ENCODE measurements around the gene AFF1.
"Not testable (repeated sequence)": the region's sequence is repeated elsewhere in the genome, so short reads cannot be mapped to it uniquely, and the experiment has no call there.

The AFF1 gene

GRCh38 chr4:87120411-87121162, 185.8 kb downstream of the AFF1 start:
- no peak for FAIRE-seq
- DNase-seq (ENCODE audit: extremely low spot score, insufficient read length, low read depth), result no peak

GRCh38 chr4:87121341-87122065, 186.7 kb downstream of the AFF1 start:
- FAIRE-seq (no peak), DNase-seq (ENCODE audit: extremely low spot score, insufficient read length, low read depth) (no peak)

- DNase-seq (ENCODE audit: extremely low spot score, insufficient read length, low read depth), result no peak
- FAIRE-seq, result no peak
These were observed 187.4 kb downstream of the AFF1 start for GRCh38 chr4:87122252-87122651.

GRCh38 chr4:87126056-87126455, 191.2 kb downstream of the AFF1 start:
- FAIRE-seq (no peak), DNase-seq (ENCODE audit: extremely low spot score, insufficient read length, low read depth) (no peak)

GRCh38 chr4:87128006-87128705, 193.3 kb downstream of the AFF1 start:
- FAIRE-seq, result no peak
- DNase-seq (ENCODE audit: extremely low spot score, insufficient read length, low read depth), result no peak

- FAIRE-seq (no peak), DNase-seq (ENCODE audit: extremely low spot score, insufficient read length, low read depth) (no peak)
These were observed 194.9 kb downstream of the AFF1 start for GRCh38 chr4:87129681-87130080.

GRCh38 chr4:87130985-87131703, 196.3 kb downstream of the AFF1 start:
- FAIRE-seq (no peak), DNase-seq (ENCODE audit: extremely low spot score, insufficient read length, low read depth) (no peak)

- no peak for DNase-seq (ENCODE audit: extremely low spot score, insufficient read length, low read depth)
- no peak for FAIRE-seq
These were observed 197.2 kb downstream of the AFF1 start for GRCh38 chr4:87132035-87132434.

- FAIRE-seq, result no peak
- DNase-seq (ENCODE audit: extremely low spot score, insufficient read length, low read depth), result no peak
These were observed 198.4 kb downstream of the AFF1 start for GRCh38 chr4:87133183-87133582.

- no peak for FAIRE-seq
These were observed 199.3 kb downstream of the AFF1 start for GRCh38 chr4:87134122-87134521.

GRCh38 chr4:87141428-87141827, 206.6 kb downstream of the AFF1 start:
- no peak for DNase-seq (ENCODE audit: extremely low spot score, insufficient read length, low read depth)
- no peak for FAIRE-seq

More at GRCh38 chr4:87134122-87134521, 199.3 kb downstream of the AFF1 start:
- DNase-seq (ENCODE audit: extremely low spot score, insufficient read length, low read depth), result no peak

- FAIRE-seq (no peak), DNase-seq (ENCODE audit: extremely low spot score, insufficient read length, low read depth) (no peak)
These were observed 209.5 kb downstream of the AFF1 start for GRCh38 chr4:87144356-87144755.

- FAIRE-seq; DNase-seq (ENCODE audit: extremely low spot score, insufficient read length, low read depth): not testable (repeated sequence)
These were observed 211.1 kb downstream of the AFF1 start for GRCh38 chr4:87145934-87146333.

- no peak for FAIRE-seq
These were observed 212.3 kb downstream of the AFF1 start for GRCh38 chr4:87147116-87147515.

GRCh38 chr4:87150498-87151261, 215.9 kb downstream of the AFF1 start:
- FAIRE-seq (peak; percentile 84), DNase-seq (ENCODE audit: extremely low spot score, insufficient read length, low read depth) (peak; percentile 18)

More at GRCh38 chr4:87147116-87147515, 212.3 kb downstream of the AFF1 start:
- DNase-seq (ENCODE audit: extremely low spot score, insufficient read length, low read depth), result no peak

GRCh38 chr4:87151730-87152129, 216.9 kb downstream of the AFF1 start:
- no peak for FAIRE-seq
- DNase-seq (ENCODE audit: extremely low spot score, insufficient read length, low read depth), result no peak

GRCh38 chr4:87152310-87153041, 217.7 kb downstream of the AFF1 start:
- FAIRE-seq (no peak), DNase-seq (ENCODE audit: extremely low spot score, insufficient read length, low read depth) (no peak)

GRCh38 chr4:87153078-87153870, 218.5 kb downstream of the AFF1 start:
- FAIRE-seq, result no peak
- no peak for DNase-seq (ENCODE audit: extremely low spot score, insufficient read length, low read depth)
